Subcutaneous adipose tissue (tissue), 4 donors: ENCODE results near the gene GP1BB. TPM values are rescaled to one million over a fixed set of nuclear protein-coding genes. Genes with fewer than 3 reads are reported as not detected.

Experiments
- CTCF ChIP-seq: fragments of 450-650 bp; IDR thresholded peaks from one replicate; pipeline ENCODE4 v1.5.1; 2016; ENCODE audit warnings: low read depth, mild to moderate bottlenecking, control low read depth, antibody characterized with exemption, moderate library complexity
- total RNA-seq, 4 donors: library from RNA; depleted of rRNA; stranded (reverse); fragments of >200 nt; gene quantifications; one replicate each; pipeline ENCODE4 v1.1.0, GENCODE V29; 2016

Gene GP1BB
- 1 to 10 TPM in 2 of 4 donors, under 1 TPM in 1, not detected in 1; 0.34 to 2.8 (median 1.5) TPM for total RNA-seq

- TF ChIP-seq CTCF = no peak
Observed at GRCh38 chr22:19723232-19723982, at the start of gene GP1BB. GP1BB (plus strand) TSS chr22:19723539; CDS start chr22:19723570, 31 bp downstream.

- TF ChIP-seq CTCF = no peak
Observed at GRCh38 chr22:19673660-19674059, 49.7 kb upstream of the GP1BB start.

- TF ChIP-seq CTCF = no peak
Observed at GRCh38 chr22:19674129-19674928, 49.0 kb upstream of the GP1BB start.

- no peak for TF ChIP-seq CTCF
Observed at GRCh38 chr22:19674929-19675253, 48.4 kb upstream of the GP1BB start.

DNA sequence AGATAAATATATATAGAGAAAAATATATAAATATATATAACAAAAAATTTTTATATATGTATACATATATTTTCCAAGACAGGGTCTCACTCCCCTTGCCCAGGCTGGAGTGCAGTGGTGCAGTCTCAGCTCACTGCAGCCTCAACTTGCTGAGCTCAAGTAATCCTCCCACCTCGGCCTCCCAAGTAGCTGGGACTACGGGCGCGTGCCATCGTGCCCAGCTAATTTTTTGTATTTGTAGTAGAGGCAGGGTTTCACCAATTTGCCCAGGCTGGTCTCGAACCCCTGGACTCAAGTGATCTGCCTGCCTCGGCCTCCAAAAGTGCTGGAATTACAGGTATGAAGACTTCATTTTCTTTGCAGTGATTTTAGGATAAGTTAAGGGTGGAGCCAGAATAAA, 47.9 kb upstream of the GP1BB start:
- TF ChIP-seq CTCF = no peak

GRCh38 chr22:19678949-19679521, 44.3 kb upstream of the GP1BB start:
- TF ChIP-seq CTCF = no peak

DNA sequence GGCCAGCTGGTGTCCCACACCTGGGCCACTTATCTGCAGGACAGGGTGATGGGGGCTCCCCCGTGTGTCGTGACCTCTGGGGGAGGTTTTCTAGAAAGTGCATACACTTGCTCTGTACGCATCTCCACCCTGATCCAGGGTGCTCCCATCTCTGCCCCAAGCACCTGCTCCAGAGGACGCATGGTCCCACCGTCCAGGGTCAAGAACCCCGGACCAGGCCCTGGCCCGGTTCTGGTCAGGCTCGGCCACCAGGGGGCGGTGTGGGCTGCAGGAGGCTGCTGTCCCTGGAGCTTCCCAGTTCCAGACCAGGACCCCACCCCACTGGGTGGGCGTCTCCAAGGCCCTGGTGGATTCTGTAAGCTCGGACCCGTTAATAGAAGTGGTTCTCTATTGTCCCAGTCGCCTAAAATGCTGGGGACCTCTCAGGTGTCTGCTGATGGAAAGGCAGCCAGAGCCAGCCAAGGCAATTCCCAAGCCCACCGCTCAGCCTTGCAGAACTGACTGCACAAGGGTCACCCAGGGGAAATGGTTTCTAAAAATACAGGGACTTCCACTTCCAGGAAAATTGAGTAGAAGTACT, 43.7 kb upstream of the GP1BB start:
- no peak for TF ChIP-seq CTCF
